ENCODE measurements around the gene CCDC51. TPM values are rescaled to one million over a fixed set of nuclear protein-coding genes. Genes with fewer than 3 reads are reported as not detected.
A peak's percentile ranks its signal among the peaks of the same experiment; 100 is the strongest.

The CCDC51 gene
- total RNA-seq, 1 donor from 2014 or later: 22.0 TPM

- no peak for DNase-seq (ENCODE audit: low read depth)
- peak overlapping the region; percentile 79 for H3K4me3 ChIP-seq (ENCODE audit: low read depth, low read length)
- no peak for TF ChIP-seq CTCF (conservative IDR thresholded peaks at IDR 0.05; ENCODE audit: low read depth, low read length)
These were observed 10.5 kb downstream of the CCDC51 start for GRCh38 chr3:48429317-48429959.

DNA sequence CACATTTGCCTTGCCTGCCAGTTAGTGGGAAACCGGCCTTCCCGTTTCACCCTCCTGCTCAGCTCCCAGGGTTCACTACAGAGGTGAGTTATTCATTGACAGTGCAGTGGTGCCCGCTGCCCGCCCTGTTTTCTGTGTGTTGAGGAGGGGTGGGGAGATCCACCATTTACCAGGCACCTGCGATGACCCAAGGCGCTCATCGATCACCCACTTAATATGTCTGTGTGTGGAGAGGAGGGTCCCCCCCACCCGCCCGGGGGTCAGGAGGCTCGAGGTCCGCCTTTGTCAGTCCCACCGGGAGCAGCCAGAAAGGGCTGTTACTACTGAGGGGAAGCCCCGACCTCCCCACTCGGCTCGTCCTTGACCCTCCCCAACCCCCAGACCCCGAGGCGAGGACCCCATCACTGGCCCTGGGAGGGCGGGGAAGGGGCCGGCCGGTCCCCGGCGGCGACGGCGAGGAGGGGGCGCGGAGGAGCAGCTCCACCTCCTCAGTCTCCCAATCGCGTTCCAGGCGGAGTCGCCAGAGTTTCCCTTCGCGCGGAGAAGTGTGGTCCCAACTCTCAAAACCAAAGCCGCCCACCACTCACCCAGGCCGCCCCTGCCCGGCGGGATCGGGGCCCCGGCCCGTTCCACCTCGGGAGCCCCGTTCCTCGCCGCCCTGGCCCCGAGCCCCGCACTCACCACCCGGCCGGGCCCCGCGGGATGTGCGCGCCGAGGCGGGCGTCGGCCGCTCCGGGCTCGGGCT is 11.2 kb downstream of the CCDC51 start:
- H3K4me3 ChIP-seq (ENCODE audit: low read depth, low read length): peak overlapping the region; percentile 79
- no peak for DNase-seq (ENCODE audit: low read depth)
- TF ChIP-seq CTCF (conservative IDR thresholded peaks at IDR 0.05; ENCODE audit: low read depth, low read length): no peak

DNA sequence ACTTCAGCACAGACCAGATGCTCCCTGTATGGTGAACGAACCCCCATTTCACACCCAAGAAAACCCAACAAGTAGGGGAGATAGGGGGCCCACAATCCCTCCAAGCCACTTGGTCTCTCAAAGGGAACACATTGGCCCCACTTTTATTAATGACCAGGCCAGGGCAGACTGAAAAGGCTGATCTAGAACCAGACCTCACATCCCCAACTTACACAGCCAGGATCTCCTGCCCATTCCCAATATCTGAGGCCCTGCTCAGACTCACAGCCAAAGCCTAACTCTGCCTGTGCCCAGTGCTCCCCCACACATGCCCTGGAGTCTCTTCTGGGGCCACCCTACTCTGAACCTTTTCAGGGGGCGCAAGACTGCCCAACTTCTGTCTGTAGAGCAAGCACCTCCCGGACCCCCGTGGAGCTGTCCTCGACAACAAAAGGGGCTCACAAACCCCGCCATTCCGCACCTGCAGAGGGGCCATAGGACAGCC is 11.8 kb downstream of the CCDC51 start:
- DNase-seq (ENCODE audit: low read depth): no peak
- peak overlapping the region; percentile 79 for H3K4me3 ChIP-seq (ENCODE audit: low read depth, low read length)
- no peak for TF ChIP-seq CTCF (conservative IDR thresholded peaks at IDR 0.05; ENCODE audit: low read depth, low read length)

GRCh38 chr3:48427630-48427962 is 12.3 kb downstream of the CCDC51 start:
- DNase-seq (ENCODE audit: low read depth): no peak
- no peak for TF ChIP-seq CTCF (conservative IDR thresholded peaks at IDR 0.05; ENCODE audit: low read depth, low read length)
- H3K4me3 ChIP-seq (ENCODE audit: low read depth, low read length): peak overlapping the region; percentile 79

- H3K4me3 ChIP-seq (ENCODE audit: low read depth, low read length): peak overlapping the region; percentile 79
- no peak for TF ChIP-seq CTCF (conservative IDR thresholded peaks at IDR 0.05; ENCODE audit: low read depth, low read length)
These were observed 12.8 kb downstream of the CCDC51 start for GRCh38 chr3:48426944-48427629.

GRCh38 chr3:48426401-48426909 is 13.5 kb downstream of the CCDC51 start:
- no peak for TF ChIP-seq CTCF (conservative IDR thresholded peaks at IDR 0.05; ENCODE audit: low read depth, low read length)
- peak overlapping the region; percentile 79 for H3K4me3 ChIP-seq (ENCODE audit: low read depth, low read length)
- DNase-seq (ENCODE audit: low read depth): no peak

More at GRCh38 chr3:48426944-48427629, 12.8 kb downstream of the CCDC51 start:
- no peak for DNase-seq (ENCODE audit: low read depth)
